ENCODE measurements around the gene CD247.

Gene CD247

DNA sequence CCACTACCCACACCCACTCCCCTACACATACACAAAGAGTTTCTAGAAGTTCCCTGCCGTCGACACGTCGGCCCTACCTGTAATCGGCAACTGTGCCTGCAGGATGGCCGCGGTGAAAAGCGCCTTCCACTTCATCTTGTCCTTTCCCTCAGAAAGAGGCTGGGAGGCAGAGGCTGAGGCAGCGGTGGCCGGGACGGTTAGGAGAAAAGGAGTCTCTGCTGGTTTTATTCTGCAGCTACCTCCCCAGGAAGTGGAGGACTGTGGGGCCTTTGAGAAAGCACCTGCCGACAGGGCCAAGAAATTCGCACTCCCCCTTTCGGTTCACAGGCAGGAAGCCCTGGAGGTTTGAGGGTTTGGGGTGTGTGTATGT is at the start of gene CD247:
Gene CD247 (minus strand): TSS at position 199 of the 370 bp plus-strand sequence. CDS start 64 bp downstream, at position 135.
- Mint-ChIP-seq H3K27ac (no peak within 1 kb of the TSS), H3K4me3 (no peak within 1 kb of the TSS), H3K36me3 (ENCODE audit: low read depth) (no peaks in the 10 kb centered on the region), H3K4me1 (peaks cover 14% of the 10 kb centered on the region), H3K27me3 (ENCODE audit: low read depth, poor library complexity) (peaks cover 8% of the 10 kb centered on the region), H3K9me3 (peaks cover 18% of the 10 kb centered on the region)
- TF ChIP-seq, protein P1, sequence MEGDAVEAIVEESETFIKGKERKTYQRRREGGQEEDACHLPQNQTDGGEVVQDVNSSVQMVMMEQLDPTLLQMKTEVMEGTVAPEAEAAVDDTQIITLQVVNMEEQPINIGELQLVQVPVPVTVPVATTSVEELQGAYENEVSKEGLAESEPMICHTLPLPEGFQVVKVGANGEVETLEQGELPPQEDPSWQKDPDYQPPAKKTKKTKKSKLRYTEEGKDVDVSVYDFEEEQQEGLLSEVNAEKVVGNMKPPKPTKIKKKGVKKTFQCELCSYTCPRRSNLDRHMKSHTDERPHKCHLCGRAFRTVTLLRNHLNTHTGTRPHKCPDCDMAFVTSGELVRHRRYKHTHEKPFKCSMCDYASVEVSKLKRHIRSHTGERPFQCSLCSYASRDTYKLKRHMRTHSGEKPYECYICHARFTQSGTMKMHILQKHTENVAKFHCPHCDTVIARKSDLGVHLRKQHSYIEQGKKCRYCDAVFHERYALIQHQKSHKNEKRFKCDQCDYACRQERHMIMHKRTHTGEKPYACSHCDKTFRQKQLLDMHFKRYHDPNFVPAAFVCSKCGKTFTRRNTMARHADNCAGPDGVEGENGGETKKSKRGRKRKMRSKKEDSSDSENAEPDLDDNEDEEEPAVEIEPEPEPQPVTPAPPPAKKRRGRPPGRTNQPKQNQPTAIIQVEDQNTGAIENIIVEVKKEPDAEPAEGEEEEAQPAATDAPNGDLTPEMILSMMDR (IDR thresholded peaks at IDR 0.05): no peak
- DNase-seq: no peak

DNA sequence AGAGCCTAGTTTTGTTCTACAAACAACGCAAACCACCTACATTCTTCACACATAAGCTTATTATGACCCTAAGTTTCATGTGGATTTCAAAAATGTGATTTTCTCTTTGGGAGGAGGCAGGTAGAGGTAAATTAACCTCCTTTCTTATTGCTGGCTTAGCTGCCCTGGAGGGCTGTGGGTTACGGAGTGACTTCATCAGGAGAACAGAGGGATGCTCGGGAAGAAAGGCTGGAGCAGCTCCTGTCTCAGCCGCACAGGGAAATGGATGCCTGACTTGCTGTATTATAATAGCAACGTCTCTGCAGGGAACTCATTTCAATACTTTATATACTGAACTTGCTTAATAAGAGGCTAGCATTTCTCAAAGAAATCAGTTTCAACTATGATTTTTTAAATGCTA is 49.3 kb upstream of the CD247 start:
- Mint-ChIP-seq H3K4me1 (peaks cover 22% of the 10 kb centered on the region), H3K27me3 (ENCODE audit: low read depth, poor library complexity) (peaks cover 4% of the 10 kb centered on the region), H3K27ac (no peak overlapping the region), H3K36me3 (ENCODE audit: low read depth) (no peaks in the 10 kb centered on the region), H3K4me3 (no peak overlapping the region), H3K9me3 (peaks cover 20% of the 10 kb centered on the region)
- TF ChIP-seq, protein P1 (IDR thresholded peaks at IDR 0.05): no peak
- DNase-seq: no peak

DNA sequence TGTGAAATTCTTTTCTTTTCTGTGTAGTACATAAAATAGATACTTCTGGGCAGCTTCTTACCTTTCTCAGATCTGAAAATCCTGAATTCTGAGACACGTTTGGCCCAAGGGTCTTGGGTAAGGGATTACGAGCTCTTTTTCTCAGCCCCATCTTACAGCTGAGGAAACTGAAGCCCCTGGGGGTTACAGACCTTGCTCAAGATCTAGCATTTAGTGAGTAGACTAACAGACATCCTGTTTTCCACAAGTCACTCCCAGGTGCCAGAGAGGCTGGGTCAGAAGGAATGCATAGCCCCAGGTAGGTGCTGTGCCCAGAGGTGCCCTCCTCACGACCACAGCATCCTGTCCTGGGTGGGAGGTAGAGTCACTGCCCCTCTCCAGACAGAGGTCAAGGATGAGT is 48.4 kb upstream of the CD247 start:
- Mint-ChIP-seq H3K27me3 (ENCODE audit: low read depth, poor library complexity) (peaks cover 4% of the 10 kb centered on the region), H3K9me3 (peaks cover 12% of the 10 kb centered on the region), H3K4me1 (peaks cover 22% of the 10 kb centered on the region), H3K27ac (no peak overlapping the region), H3K4me3 (no peak overlapping the region), H3K36me3 (ENCODE audit: low read depth) (no peaks in the 10 kb centered on the region)
- TF ChIP-seq, protein P1 (IDR thresholded peaks at IDR 0.05): no peak
- DNase-seq: no peak

DNA sequence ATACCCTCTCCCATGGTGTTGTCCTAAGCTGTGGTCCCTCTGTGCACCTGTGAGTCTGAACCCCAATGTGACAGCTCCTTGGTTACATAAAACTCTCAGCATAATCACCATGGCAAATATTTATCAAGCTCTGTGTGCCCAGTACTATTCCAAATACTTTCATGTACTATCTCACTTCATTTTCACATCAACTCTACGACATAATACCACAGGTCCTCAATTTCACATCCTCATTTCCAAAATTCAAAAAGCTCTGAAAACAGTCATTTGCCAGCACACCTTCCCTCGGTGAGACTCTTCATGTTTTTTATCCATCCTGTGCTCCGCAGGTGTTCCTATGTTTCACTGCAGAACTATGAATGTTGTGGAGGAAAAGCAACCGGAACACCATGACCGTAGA is 47.6 kb upstream of the CD247 start:
- peaks cover 22% of the 10 kb centered on the region for H3K4me1 Mint-ChIP-seq
- no peak overlapping the region for H3K4me3 Mint-ChIP-seq
- H3K27me3 Mint-ChIP-seq (ENCODE audit: low read depth, poor library complexity): peaks cover 4% of the 10 kb centered on the region
- TF ChIP-seq, protein P1 (IDR thresholded peaks at IDR 0.05): no peak
- no peaks in the 10 kb centered on the region for H3K36me3 Mint-ChIP-seq (ENCODE audit: low read depth)
- H3K9me3 Mint-ChIP-seq: peaks cover 4% of the 10 kb centered on the region
- DNase-seq: no peak
- H3K27ac Mint-ChIP-seq: no peak overlapping the region

DNA sequence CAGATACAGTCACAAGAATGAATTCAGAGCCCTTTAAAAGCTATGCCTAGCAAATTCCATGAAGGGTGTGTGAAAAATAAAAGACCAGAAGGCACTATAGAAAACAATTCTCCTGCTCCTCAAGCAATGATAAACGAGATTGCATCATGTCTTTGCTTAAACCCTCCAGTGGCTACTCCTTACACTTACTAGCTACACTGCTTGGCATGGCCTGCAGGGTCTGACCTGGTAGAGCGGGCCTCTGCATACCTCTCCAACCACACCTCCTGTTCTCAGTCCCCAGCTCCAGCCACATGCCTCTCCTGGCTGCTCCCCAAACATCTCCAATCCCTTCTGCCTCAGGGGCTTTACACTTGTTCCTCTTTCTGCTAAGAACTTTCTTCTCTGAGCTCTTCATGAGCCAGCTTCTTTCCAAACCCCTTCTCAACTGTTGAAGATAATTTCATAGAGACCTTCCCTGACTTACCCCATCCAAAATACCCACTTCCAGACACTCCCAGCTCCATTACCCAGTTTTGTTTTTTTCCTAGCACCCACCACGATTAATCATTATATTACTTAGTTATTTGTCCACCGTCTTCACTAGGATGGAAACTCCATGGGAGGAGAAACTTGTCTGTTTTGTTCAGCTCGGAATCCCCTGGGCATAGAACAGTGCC is 46.4 kb upstream of the CD247 start:
- Mint-ChIP-seq H3K4me3 (no peak overlapping the region), H3K9me3 (no peaks in the 10 kb centered on the region), H3K27ac (no peak overlapping the region), H3K27me3 (ENCODE audit: low read depth, poor library complexity) (no peaks in the 10 kb centered on the region), H3K36me3 (ENCODE audit: low read depth) (no peaks in the 10 kb centered on the region), H3K4me1 (peaks cover 22% of the 10 kb centered on the region)
- TF ChIP-seq, protein P1 (IDR thresholded peaks at IDR 0.05): no peak
- DNase-seq: no peak

DNA sequence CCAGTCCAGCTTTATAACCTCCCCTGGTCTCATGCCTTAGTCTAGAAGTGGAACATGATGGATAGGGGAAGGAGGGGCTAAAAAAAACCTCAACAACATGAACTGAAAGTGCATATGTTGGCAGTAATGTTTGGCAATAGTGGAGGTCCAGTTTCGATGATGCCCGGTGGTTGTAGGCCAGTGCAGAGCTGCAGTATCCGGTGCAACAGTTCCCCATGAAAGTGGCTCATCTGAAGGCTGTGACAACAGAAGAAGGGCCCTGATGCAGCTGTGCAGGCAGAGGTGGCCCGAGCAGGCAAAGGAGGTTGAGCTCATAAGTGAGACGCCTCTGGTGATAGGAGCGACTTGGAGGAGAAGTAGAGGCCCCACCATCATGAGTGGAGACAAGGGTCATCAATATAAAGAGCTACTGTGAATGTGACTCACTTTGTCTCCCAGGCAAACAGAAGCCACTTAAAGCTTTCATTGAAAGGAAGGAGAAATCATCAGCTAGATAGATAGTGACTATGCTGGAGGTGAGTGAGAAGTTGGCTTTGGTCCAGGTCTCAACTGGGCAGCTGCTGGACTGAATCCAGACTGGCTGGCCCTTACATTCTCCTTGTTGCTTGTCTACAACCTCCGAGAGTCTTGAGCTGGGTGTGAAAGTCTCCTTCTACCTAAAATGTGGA is 45.4 kb upstream of the CD247 start:
- Mint-ChIP-seq H3K27me3 (ENCODE audit: low read depth, poor library complexity) (no peaks in the 10 kb centered on the region), H3K36me3 (ENCODE audit: low read depth) (no peaks in the 10 kb centered on the region), H3K27ac (no peak overlapping the region), H3K9me3 (no peaks in the 10 kb centered on the region), H3K4me3 (no peak overlapping the region), H3K4me1 (peaks cover 22% of the 10 kb centered on the region)
- TF ChIP-seq, protein P1 (IDR thresholded peaks at IDR 0.05): no peak
- no peak for DNase-seq

All from nephron progenitor cell (in vitro differentiated cells).